ENCODE data around the gene HSDL1. TPM values are rescaled to one million over a fixed set of nuclear protein-coding genes. Genes with fewer than 3 reads are reported as not detected.

The HSDL1 gene
- total RNA-seq, 1 donor from 2014 or later: 25.3 TPM

DNA sequence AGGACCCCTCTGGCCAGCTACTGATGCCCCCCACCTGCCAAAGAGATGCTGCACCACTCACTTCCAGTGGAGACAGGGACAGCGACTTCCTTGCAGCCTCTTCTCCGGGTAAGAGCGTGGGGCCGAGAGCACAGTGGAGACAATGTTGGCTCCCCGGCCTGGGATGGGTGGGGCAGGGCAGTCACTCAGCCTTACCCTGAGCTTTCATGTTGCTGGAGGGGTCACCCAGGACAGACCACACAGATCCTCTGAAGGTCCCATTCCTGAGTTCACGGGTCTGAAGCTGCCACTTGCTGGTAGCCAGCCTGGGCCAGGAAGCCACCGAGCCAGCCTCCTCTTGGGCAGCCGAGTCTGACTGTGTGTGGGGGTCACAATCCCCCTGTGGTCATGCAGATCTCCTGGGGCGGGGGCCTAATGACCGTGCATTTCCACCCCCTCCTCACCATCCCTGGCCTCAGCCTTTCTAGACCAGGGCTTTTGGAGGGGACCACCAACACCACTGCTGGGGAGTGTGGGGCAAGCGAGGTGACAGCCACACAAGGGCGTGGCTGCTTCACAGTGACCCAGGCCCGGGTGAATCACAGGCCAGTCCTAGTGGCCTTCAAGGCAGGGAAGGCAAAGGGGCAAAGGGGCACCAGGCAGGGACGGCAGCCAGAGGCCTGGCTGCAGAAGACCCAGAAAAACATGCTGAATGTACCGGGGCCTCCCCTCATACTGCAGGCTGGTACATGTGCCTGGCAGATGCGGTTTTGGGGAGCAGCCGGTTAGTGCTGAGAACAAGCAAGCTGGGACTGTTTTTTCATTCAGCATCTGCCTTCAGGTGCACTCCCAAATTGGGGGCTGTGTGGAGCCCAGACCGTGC is 31.4 kb upstream of the HSDL1 start:
- DNase-seq: no peak

- no peak for DNase-seq
Measured at GRCh38 chr16:84175350-84176081, 30.5 kb upstream of the HSDL1 start.

GRCh38 chr16:84174396-84174795 is 29.4 kb upstream of the HSDL1 start:
- no peak for DNase-seq

DNA sequence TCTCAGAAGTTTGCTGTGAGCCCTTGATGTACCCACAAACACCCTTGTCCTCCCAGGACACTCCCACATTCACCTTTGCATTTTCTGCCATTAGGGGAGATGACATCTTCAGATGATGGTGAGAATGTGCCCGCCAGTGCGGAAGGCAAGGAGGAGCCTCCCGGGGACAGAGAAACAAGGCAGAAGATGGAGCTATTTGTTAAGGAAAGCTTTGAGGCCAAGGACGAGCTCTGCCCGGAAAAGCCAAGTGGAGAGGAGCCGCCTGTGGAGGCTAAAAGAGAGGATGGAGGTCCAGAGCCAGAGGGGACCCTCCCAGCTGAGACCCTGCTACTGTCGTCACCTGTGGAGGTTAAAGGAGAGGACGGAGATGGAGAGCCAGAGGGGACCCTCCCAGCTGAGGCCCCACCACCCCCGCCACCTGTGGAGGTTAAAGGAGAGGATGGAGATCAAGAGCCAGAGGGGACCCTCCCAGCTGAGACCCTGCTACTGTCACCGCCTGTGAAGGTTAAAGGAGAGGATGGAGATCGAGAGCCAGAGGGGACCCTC is 24.9 kb upstream of the HSDL1 start:
- no peak for DNase-seq

DNA sequence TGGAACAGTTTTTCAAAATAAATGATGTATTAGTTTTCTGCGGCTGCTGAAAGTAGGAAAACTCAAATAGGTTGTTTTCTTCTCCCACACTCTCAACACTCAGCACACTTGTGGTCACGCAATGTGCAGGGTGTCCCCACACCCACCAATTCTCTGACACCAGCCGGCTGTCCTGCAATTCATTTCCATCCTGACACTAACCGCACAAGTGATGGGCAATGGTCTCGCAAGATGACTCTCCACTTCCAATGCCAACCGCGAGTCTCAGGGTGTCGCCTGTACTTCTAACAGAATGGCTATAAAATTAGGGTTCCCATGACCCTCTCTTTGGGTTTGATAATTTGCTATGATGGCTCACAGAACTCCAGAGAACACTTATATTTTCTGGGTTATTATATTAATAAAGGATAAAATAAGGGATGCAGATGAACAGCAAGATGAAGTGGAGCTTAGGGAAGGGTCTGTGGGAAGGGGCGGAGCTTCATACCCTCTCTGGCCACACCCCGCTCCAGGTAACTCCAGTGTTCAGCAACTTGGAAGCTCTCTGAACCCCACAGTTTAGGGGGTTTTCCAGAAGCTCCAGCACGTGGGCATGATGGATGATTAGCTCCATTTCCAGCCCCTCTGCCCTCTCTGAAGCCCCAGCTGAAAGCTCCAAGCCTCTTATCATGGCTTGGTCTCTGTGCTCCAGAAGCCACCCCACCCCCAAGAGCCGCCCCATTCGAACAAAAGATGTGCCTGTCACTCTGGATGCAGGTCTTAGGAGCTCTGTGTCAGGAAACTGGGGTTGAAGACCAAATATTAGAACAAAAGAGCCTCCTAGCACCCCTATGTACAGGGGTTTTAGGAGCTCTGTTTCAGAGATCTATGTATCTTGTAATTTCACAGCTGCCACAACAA is 22.1 kb upstream of the HSDL1 start:
- DNase-seq: no peak

GRCh38 chr16:84165746-84166145 is 20.8 kb upstream of the HSDL1 start:
- no peak for DNase-seq

GRCh38 chr16:84161801-84162200 is 16.8 kb upstream of the HSDL1 start:
- DNase-seq: no peak

GRCh38 chr16:84161037-84161436 is 16.1 kb upstream of the HSDL1 start:
- no peak for DNase-seq

DNA sequence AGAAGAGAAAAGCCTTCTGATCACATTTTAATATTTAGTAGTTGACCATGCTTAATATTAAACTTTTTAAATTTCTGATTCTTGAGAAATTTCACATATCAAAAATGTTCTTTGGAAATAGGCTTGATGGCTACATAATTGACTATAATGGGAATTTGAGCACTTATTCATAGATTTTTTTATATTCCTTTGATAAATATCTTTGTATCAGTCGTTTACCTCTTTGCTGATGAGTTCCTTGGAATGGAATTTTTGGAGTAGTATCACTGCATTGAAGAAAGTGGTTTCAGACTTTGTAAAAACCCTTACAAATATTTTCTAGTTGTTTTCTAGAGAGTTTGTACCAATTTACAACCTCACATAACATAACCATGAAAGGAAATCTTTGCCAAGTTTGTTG is 14.8 kb upstream of the HSDL1 start:
- no peak for DNase-seq

- DNase-seq: no peak
Measured at GRCh38 chr16:84159007-84159406, 14.0 kb upstream of the HSDL1 start.

- DNase-seq: no peak
Measured at GRCh38 chr16:84156342-84156784, 11.4 kb upstream of the HSDL1 start.

GRCh38 chr16:84155771-84156170 is 10.8 kb upstream of the HSDL1 start:
- DNase-seq: no peak

DNA sequence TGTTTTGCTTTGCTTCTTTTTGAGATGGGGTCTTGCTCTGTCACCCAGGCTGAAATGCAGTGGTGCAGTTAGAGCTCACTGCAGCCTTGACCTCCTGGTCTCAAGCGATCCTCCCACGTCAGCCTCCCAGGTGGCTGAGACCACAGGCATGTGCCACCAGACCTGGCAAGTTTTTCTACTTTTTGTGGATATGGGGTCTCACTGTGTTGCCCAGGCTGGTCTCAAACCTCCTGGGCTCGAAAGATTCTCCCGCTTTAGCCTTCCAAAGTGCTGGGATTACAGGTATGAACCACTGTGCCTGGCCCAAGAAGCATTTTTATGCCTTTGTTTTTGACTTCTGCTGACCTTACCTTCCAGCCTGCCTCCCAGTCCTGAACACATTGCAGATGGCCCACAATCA is 10.2 kb upstream of the HSDL1 start:
- no peak for DNase-seq

DNA sequence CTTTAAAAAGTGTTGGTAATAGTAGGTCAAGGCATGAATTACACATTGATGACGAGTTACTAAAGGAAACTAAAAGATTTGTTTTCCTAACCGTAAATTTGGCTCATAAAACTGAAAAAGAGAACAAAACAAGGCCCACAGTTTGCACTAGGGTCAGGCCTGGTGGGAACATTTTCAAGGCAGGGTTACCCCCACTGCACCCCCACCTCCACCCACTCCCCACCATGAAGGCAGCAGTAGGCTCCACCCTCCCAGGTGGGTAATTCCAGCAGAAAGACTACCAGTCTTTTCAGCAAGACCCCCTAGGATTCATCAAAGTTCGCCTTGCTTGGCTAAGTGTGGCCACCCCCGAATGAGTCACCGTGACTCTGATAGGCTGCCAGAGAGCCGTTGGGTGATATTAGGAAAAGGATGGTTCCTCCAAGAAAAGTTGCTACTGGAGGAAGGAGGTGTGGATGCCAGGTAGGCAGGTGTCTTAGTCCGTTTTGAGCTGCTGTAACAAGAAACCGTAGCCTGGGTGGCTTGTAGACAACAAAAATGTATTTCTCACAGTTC is 8.8 kb upstream of the HSDL1 start:
- DNase-seq: no peak

GRCh38 chr16:84150926-84151325 is 5.9 kb upstream of the HSDL1 start:
- DNase-seq: no peak

- peak; percentile 50 for DNase-seq
Measured at GRCh38 chr16:84144209-84144858, 643 bp downstream of the HSDL1 start.

DNA sequence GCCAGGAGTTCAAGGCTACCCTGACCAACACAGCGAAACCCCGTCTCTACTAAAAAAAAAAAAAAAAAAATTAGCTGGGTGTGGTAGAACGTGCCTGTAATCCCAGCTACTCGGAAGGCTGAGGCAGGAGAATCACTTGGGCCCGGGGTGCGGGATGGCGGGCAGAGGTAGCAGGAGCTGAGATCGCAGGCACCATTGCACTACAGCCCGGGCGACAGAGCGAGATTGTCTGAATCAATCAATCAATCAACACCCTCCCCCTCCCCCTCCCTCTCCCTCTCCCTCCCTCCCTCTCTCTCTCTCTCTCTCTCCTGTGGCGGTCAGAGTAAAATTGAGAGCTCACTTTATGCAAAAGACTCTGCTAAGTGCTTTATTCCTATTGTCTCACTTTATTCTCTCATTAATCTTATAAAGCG is 1.2 kb downstream of the HSDL1 start:
- DNase-seq: no peak

DNA sequence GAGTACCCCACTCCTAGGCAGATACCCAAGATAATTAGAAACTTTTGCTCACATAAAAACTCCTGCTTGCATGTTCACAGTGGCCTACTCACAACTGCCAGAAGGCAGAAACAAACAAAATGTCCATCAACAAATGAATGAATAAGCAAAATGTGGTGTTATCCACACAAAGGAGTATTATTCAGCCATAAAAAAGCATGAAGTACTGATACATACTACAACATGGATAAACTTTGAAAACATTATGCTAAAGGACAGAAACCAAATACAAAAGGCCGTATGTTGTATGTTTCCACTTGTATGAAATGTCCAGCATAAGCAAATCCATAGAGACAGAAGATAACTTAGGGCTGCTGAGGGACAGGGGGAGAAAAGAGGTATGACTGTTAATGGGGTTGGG is 1.9 kb downstream of the HSDL1 start:
- no peak for DNase-seq

- DNase-seq: no peak
Measured at GRCh38 chr16:84141143-84141670, 3.8 kb downstream of the HSDL1 start.

- no peak for DNase-seq
Measured at GRCh38 chr16:84139628-84140258, 5.2 kb downstream of the HSDL1 start.
